RWPE1 (cell line): ENCODE measurements around the gene LINGO3.
A peak's percentile ranks its signal among the peaks of the same experiment; 100 is the strongest.

Experiments used
- CTCF ChIA-PET: fragments of 350-600 bp; sonication (Branson Sonifier 250); formaldehyde crosslinking; extraction: SDS; loops from one replicate; lab custom pipeline; 2021; lab: Yijun Ruan, JAX
- POLR2A ChIA-PET: fragments of 400-600 bp; formaldehyde crosslinking; extraction: SDS; loops from one replicate; lab custom pipeline; 2020; ENCODE audit warnings: antibody characterized with exemption; ENCODE audit not compliant: low non-redundant PET; lab: Yijun Ruan, JAX
- DNase-seq: peaks from one replicate; pipeline ENCODE4 v3.0.0; 2012; ENCODE audit warnings: low spot score
- H3K27ac ChIP-seq: fragments of 450-650 bp; 2 replicates; pipeline ENCODE4 v1.5.1; 2017
- TF ChIP-seq, protein P1 (sequence below): fragments of 450-650 bp; conservative IDR thresholded peaks from 2 replicates; pipeline ENCODE4 v1.5.1; 2017; ENCODE audit warnings: low read depth, mild to moderate bottlenecking

LINGO3 gene

DNA sequence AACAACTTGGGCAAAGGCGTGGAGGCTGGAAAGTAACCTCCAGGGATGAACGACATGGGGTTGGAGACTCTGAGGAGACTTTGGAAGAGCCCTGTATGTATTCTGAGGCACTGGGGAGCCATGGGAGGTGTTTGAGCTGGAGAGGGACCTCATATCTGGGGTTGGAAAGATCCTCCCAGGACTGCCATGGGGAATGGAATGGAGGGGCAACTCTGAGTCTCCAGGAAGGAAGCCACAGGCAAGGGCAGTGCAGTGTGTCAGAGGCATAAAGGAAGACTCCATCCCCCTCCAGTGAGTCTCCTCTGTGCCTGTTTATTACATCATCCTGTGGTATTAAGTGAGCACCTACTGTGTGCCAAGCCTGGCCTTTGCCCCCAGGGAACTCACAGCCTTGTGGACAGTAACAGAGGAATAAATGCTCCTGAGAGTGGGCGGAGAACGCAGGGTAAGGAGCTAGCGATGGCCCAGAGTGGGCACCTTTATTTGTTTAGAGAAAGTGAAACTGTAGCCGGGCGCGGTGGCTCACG lies 33.7 kb downstream of the LINGO3 start:
- POLR2A ChIA-PET: interaction anchor here (0.6 kb wide), 1 partner anchor 241 kb away, joined by 4 read pairs; no protein-coding TSS in a partner anchor
- no peak for DNase-seq
- TF ChIP-seq, protein P1, sequence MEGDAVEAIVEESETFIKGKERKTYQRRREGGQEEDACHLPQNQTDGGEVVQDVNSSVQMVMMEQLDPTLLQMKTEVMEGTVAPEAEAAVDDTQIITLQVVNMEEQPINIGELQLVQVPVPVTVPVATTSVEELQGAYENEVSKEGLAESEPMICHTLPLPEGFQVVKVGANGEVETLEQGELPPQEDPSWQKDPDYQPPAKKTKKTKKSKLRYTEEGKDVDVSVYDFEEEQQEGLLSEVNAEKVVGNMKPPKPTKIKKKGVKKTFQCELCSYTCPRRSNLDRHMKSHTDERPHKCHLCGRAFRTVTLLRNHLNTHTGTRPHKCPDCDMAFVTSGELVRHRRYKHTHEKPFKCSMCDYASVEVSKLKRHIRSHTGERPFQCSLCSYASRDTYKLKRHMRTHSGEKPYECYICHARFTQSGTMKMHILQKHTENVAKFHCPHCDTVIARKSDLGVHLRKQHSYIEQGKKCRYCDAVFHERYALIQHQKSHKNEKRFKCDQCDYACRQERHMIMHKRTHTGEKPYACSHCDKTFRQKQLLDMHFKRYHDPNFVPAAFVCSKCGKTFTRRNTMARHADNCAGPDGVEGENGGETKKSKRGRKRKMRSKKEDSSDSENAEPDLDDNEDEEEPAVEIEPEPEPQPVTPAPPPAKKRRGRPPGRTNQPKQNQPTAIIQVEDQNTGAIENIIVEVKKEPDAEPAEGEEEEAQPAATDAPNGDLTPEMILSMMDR: no peak
- peak overlapping the region; percentile 94 for H3K27ac ChIP-seq
- CTCF ChIA-PET: interaction anchor here (0.6 to 0.8 kb wide), 2 partner anchors 11 to 221 kb away, joined by 4 read pairs; no protein-coding TSS in a partner anchor

DNA sequence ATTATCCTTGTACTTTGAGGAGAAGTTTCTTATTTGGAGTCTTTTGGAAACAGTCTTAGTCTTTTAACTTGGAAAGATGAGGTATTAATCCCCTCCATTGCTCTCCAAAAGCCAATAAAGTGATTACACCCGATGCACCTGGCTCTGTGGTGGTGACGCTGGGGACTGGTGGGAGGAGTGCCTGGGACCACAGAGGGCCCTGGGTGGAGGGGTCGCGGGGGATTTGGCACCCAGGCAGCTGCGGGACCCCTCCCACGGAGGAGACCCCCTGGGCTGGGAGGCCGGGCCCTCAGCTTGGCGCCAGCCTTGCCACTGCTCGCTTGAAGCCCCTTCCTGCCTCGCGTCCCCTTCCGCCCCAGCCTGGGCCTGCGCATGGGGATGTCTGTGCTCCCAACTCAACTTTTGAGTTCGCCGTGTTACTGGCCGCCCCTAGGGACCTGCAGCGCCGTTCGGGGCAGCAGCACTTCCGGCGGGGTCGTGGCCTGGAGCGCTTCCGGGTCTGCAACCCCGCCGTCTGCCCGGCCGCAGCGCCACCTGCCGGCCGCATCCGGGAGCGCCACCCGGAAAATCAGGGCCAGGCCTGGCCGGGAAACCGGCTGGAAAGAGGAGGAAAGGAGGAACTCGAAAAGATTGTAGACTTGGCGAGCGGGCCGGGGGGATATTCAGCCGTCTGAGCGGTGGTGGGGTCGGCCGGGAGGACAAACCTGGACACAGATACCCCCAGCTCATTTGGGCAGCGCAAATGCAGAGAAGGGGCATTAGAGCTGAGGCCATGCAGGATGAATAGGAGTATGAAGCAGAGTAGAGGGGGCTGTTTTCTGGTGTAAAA lies 34.4 kb downstream of the LINGO3 start:
- peak overlapping the region; percentile 94 for H3K27ac ChIP-seq
- peak; percentile 82 for DNase-seq
- CTCF ChIA-PET: interaction anchor here (0.6 to 0.8 kb wide), 2 partner anchors 12 to 203 kb away, joined by 4 to 5 read pairs; no protein-coding TSS in a partner anchor
- POLR2A ChIA-PET: interaction anchor here (0.5 kb wide), 1 partner anchor 115 kb away, joined by 3 read pairs; no protein-coding TSS in a partner anchor
- TF ChIP-seq, protein P1: peak; percentile 97

DNA sequence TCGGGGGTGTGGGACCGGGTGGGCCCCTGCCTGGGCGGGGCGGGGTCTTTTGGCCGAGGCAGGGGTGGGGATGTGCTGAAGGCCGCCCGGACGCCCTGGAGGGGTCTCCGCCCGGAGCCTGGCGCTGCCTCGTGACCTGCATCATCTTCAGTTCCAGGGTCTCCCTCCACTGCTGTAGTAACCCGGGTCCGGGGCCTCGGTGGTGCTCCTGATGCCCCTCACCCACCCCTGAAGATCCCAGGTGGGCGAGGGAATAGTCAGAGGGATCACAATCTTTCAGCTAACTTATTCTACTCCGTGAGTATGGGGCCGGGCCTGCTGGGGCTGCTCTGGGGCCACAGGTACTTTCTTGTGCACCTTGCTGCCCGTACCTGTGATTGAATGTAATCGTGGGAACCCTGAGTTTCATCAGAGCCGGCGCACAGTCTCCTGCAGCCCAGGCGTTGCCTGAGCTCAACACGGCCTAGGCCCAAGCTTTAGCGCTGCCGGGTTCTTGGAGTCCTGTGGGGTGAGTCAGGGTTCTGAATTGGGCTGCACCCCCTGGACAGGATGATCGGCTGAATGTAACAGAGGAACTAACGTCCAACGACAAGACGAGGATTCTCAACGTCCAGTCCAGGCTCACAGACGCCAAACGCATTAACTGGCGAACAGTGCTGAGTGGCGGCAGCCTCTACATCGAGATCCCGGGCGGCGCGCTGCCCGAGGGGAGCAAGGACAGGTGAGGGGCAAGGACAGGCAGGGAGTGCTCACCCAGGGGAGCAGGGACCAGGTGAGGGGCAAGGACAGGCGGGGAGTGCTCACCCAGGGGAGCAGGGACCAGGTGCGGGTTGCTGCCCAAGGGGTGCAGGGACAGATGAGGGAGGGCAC lies 36.5 kb downstream of the LINGO3 start:
- H3K27ac ChIP-seq: peak overlapping the region; percentile 94
- TF ChIP-seq, protein P1: no peak
- POLR2A ChIA-PET: interaction anchor here (0.6 to 0.8 kb wide), 2 partner anchors 232 to 831 kb away, joined by 3 read pairs; no protein-coding TSS in a partner anchor
- peak; percentile 63 for DNase-seq
- CTCF ChIA-PET: interaction anchor here (0.7 kb wide), 1 partner anchor 517 kb away, joined by 4 read pairs; no protein-coding TSS in a partner anchor

DNA sequence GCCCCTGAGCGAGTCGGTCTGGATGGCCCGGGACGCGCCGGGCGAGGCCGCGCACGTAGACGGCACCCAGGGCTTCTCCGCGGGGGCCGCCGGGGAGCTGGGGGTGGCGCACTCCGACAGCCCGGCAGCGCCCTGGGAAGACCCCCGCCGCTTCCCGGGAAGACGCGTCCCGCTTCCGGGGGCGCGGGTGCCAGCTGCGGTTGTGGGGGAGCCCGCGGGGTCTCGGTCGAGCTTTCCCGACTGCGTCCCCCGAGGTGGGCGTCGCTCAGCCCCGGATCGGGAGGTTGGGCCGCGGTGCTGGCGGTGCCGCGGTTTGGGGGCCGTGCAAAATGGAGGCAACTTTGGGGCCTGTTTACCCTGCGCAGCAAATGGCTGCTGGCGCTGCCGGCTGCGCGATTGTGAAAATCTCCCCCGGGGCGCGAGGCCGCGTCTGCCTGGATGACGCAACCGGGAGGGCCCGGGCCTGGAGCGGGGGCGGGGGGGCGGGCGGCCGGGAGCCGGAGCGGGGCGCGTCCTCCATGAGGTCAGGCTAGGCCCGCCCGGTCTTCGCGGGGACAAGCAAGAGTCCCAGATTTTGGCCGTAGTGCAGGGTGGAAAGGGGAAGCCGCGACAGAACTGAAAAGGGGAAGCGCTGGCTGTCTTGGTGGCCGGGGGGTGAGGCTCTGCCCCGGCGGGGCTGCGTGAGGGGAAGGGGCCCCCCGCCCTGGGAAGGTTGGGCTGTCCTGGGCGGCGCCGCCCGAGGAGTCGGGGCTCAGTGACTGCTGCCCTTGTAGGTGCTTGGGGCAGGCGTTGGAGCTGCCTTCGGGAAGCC lies 37.3 kb downstream of the LINGO3 start:
- POLR2A ChIA-PET: interaction anchor here (0.6 to 0.9 kb wide), 3 partner anchors 8 to 830 kb away, joined by 3 read pairs; no protein-coding TSS in a partner anchor
- TF ChIP-seq, protein P1: no peak
- H3K27ac ChIP-seq: peak overlapping the region; percentile 94
- peak; percentile 93 for DNase-seq
- CTCF ChIA-PET: no interaction called here

DNA sequence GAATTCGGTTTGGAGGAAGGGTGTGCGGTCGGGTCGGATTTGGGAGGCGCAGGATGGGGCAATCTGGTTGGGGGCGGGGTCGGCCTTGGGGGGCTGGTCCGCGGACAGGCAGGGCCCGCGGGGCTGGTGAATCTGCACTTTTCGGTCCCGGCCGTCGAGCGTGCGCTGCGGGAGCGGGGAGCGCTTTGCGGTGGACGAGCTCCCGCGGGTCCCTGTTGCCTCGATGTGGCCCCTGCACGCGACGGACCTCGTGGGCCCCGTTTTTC lies 37.9 kb downstream of the LINGO3 start:
- H3K27ac ChIP-seq: peak overlapping the region; percentile 94
- CTCF ChIA-PET: no interaction called here
- DNase-seq: no peak
- POLR2A ChIA-PET: interaction anchor here (0.6 to 0.9 kb wide), 2 partner anchors 9 to 16 kb away, joined by 3 read pairs; no protein-coding TSS in a partner anchor
- TF ChIP-seq, protein P1: no peak
